GM18498 (cell line): Measurements from ENCODE around the gene SYT9.
A peak's percentile ranks its signal among the peaks of the same experiment; 100 is the strongest.

ENCODE experiments used
- ATAC-seq: cut with Tn5 transposase; IDR thresholded peaks from one replicate; pipeline ENCODE4 v1.9.1; 2021; ENCODE audit warnings: mild to moderate bottlenecking, moderate library complexity; ENCODE audit not compliant: unreplicated experiment

Gene SYT9

DNA sequence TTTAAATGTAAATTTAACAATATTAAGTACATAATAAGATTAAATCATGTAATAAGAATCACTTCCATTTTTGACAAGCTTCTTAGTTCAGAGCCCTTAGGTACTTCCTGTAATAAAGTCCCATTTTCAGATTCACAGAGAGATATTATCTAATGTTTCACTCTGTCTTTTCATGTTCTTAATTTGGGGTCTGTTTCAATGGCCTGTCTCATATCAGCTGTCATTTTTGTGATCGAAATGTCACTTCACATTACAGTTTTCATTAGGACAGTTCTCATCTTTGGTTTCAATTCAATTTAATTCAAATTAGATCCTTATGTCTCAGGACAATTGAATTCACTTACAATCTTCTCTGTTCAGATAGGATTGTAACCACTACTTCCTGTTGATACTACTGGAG is 211.0 kb downstream of the SYT9 start:
- ATAC-seq = peak; percentile 63

DNA sequence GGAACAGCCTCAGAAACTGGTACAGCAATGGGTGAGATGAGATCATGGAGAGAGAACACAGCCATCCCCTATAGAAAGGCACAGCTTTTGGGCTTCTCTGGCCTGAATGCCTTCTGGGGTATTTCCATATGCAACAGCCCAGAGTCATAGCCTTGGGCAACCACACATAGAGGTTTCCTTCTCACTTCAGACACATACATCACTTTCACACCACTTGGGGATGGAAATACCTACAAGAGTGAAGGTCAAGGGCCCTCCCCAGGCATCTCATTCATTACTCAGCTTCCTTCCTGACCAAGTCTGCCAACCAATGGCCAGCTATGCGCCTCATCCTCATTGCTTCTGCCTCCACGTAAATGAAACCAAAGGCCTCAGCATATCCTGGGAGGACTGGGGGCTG is 215.9 kb downstream of the SYT9 start:
- peak; percentile 81 for ATAC-seq

DNA sequence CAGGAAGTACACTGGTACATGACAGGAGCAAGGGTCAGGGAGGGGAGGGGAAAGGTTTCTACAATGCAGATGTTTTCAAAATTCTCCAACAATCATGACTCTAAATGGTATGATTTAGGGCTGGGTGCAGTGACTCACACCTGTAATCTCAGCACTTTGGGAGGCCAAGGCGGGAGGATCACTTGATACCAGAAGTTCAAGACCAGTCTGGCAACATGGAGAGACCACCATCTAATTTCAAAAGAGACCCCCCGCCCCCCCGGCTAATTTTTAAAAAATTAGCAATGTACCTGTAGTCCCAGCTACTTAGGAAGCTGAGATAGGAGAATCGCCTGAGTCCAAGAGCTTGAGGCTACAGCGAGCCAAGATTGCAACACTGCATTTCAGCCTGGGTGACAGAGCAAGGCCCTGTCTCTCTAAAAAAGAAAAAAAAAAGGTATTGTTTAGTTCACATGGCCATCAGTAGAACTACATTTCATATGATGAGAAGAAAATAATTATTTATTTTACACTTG is 217.7 kb downstream of the SYT9 start:
- ATAC-seq = no peak

DNA sequence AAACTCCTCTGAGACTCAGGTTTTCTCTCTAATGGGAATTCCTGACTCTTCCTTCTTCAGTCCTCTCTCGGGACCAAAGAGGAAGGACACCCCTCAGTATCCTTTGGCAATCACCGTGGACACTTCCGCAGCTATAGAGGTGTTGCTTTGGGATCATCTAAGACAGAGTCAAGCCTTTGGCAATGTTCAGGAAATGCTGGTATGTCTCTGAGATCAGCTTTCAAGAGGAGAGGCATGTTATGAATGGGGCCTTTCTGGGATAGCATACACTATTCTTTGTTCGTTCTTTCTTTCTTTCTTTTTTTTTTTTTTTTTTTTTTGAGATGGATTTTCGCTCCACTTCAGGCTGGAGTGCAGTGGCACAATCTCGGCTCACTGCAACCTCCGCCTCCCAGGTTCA is 219.4 kb downstream of the SYT9 start:
- no peak for ATAC-seq

DNA sequence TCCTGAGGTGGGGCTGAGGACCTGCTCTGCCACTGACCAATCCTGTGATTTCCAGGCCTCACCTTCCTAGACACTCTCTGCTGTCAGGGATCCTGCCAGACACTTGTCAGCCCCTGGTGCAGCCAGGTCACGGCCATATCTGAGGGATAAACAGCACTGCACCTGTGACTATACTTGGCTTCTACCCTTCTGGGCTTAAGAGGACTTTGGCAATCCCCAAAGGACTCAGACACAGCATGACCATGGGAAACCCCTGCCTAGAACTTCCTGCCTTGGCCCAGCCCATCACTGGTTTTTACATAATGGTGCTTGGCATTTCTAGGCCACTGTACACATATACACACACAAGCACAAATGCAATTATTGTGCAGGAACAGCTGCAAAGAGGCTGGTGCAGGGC is 222.0 kb downstream of the SYT9 start:
- ATAC-seq = peak; percentile 90

DNA sequence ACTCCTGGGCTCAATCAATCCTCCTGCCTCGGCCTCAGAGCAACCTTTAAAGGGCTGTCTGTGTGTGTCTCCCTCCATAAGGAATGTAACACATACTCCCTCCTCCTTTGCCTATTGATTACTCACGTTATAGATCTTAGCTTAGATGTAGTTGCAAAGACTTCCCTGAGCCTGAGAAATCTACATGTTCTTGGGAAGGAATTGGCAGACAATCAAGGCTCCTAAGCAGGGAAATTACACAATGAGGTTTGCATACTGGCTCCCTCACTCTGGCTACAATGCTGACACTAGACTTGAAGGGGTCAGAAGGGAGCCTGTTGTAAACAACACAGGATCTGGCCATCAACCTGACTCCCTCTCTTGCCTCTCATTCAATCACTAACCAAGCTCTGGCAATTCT is 228.4 kb downstream of the SYT9 start:
- ATAC-seq = no peak

DNA sequence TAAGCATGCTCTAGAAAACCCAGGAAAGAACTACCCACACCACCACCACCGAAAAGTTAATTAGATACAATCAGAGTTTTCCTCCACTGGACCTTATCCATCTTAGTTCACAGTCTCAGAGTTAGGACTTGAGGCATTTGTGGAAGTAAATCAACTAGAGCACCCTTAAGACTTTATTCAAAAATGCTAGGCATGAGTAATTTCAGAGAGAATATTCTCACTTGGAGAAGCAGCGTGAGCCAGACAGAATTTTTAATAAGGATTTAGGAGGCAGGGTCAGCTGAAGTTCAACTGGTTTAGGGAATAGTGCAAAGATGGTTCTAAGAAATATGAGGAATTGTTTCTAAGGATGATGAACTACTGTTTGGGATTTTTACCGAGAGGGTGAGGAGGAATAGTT is 232.4 kb downstream of the SYT9 start:
- no peak for ATAC-seq

DNA sequence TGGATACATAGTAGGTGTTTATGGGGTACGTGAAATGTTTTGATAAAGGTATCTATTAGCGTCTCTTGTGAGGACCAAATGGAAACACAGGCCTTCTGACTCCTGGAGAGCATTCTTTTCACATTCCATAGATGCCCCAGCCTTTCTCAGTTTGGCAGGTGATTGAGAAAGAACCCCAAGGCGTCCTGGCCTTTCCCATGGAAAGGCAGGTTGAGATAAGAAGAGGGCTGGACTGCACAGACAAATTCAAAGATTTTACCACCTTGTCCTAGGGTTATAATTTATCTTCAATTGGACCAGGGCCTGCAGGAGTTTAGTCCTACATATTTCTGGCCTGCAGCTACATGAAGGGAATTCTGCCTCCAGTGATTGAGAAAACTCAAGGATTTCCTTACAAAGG is 232.9 kb downstream of the SYT9 start:
- no peak for ATAC-seq

DNA sequence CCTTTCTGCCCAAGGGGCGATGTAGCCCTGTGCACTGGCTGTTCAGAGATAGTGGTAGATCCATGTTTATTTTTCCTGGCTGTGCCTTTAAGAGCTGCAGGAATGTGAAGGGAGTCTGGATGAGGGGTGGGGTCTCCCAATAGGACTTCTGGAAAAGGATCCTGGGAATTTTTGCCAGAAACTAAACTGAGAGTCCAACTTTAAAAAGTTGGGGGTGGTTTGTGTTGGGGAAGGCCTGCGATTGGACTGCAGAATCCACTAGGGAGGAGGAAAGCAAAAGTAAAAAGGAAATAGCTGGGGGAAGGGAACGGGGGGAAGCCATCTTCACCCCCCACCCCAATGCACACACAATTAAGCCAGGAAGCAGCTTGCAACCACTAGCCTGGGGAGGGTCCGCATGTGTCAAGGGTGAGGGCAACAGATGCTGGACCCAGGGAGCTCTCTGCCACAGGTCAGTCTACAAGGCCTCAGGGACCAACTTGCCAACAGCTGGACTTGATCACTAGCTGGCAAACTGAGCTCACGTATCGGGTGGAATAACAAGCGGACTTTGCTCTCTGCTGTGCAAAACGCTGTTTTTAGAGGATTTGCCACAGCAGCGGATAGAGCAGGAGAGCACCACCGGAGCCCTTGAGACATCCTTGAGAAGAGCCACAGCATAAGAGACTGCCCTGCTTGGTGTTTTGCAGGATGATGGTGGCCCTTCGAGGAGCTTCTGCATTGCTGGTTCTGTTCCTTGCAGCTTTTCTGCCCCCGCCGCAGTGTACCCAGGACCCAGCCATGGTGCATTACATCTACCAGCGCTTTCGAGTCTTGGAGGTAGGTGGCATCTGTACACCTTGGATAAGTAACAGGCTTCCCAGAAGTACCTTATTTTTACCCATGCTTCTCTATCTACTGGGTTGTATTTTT is 233.7 kb downstream of the SYT9 start, which contains the start of gene OLFML1:
Gene OLFML1 (plus strand): TSS at position 321 of the 912 bp plus-strand sequence. CDS start 370 bp downstream, at position 691.
- ATAC-seq = no peak

DNA sequence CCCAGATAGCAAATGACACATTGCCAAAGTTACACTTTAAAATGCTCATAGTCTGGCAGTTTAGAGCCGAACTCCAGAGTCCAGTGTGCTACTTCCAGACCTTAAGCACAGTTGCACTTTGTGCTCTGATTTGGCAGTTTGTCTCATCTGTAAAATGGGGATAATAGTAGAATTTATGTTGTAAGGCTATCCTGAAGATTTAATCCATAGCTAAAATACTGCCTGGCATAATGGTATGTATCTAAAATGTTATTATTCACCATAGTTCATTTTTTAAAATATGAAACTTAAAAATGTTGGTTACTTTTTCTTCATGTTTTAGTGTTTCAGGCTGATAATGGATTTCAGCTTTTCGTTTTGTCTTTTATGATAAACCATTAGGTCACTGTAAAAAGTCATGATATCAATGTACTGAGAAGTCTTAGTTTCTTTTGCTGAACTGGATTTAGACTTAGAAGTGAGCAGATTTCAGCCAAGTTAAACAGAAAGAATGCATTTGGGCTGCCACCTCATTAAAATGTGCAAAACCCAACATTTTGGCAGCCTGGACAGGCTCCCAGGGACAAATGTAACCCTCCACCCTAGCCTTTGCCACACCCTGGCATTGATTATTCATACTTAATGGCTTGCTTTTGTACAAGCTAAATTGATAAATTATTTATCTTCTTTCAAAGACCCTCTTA is 234.5 kb downstream of the SYT9 start:
- no peak for ATAC-seq

DNA sequence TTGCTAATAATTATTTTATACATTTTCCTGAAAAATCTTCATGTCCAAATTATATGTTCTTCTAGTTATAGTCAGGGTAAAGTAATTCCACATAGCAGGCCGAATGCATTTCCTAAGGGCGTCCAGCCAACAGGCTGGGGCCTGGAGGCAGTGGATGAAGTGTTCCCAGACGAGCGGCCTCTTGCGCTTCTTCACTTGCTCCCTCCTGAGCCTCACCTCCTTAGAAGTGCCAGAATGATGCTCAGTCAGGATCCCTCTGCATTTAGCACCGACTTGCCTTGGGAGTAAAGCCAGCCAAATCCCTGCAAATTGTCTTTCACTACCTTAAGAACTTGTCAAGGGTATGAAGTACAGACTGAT is 235.1 kb downstream of the SYT9 start:
- no peak for ATAC-seq

DNA sequence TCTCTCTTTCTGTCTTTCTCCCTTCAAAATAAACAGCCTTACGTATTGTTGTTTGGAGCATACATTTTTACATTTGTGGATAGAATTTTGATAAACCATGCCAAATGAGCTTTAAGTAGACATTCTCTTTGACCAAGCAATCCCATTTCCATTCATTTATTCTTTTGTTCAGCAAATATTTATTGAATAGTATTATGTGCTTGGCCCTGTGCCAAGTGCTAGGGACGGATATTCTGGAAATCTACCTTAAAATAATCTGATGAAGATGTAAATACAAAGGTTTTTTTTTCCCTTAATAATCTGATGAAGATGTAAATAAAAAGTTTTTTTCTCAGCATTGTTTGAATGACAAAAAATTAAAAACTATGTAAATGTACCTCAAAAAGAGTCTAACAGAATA is 235.7 kb downstream of the SYT9 start:
- no peak for ATAC-seq

DNA sequence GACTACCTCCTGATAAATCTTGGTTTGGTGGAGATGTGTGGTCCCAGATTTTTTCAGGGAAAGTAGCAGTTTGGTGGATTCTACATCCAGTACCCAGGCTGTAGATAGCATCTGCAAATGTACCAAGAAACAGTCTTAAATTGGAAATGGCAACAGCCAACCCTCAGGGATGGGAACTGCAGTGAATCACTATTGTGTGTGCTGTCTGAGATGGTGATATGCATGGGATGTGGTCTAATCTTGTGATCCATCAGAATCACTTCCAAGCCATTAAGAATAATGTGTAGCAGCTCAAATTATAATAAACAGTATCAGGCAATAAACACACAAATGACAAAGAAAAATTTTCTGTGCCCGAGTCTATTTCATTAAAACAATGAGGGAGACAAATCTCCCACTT is 237.0 kb downstream of the SYT9 start:
- no peak for ATAC-seq

DNA sequence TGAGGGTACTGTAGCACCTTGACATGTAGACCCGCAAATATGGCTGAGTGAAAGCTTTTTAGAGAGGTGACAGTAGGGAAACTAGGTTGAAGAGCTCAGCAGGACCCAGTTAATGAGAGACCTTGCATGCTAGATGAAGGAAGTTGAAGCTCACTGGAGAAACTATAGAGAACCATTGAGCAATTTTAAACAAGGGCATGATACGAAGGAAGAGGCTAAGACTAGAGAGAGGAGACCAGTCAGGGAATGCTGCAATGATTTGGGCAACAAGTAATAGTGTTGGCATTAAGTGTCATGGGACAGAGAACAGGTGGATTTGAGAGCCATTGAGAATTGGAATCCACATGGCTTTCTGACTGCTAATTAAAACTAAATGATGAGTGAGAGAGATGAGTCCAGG is 237.7 kb downstream of the SYT9 start:
- ATAC-seq = no peak

DNA sequence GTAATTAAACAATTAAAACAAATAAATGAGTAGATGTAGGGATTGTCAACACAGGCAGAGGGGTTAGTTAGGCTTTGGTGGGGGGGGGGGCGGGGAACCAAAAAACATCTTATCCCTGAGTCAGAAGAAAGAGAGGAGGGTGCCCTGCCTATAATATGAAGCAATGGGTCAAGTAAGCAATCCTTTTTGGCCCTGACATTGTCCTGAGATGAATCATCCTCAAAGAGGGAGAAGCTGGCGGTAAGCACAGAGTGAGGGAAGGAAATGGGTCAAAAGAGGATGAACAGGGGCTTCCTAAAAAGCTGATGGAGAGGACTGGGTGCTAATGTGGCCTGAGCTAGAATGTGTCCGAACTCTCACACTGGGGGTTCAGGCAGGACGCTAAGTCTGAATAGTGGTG is 238.3 kb downstream of the SYT9 start:
- ATAC-seq = no peak

DNA sequence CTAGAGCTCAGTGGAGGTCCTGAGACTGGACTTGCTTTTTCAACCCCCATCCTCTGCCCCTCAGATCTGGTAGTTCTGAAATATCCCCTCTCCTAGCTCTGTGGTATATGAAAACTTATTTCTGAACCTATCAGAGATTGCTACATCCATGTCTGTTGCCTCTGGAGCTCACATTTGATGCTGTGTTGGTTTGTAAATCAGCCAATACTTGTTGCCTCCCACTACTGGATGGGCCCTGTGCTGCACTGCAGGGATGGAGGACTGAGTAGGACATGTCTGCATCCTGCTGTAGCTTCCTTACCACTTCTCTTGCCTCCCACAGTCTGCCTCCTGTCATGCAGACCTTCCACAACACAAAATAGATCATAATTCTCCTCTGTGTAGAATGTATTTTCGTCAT is 238.8 kb downstream of the SYT9 start:
- no peak for ATAC-seq

DNA sequence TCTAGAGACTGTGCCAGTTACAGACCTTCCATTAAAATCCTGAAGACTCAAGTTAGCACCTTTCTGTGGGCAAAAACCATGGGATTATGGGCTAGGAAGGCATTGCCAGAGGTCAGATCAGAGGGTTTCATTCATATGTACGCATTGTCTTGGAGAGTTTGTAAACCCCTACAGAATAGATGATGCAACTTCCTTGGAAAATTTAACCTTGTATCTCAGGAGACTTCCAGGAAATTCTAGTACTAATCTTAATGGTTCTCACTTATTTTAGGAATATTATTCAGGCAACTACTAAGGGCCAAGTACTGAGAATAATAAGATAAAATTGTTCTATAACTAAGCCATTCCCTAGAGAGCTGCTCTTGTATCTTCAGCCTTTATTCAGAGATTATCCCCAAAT is 240.5 kb downstream of the SYT9 start:
- ATAC-seq = no peak

DNA sequence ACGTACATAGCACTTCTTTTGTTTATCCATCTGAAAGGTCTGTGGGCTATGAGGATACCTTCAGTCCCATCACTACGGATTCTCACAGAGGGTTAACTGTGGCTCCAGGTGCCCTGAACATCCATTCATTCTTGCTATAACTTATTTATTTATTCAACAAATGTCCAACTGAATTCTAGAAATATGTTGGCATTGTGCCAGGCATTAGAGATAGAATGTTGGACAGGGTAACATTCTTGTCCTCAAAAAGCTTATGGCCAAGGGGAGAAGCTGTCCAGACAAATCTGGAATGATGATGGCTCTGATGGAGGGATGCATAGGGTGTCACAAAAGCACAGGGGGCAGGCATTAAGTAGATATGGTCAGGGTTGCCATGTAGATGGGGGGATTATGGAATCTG is 242.0 kb downstream of the SYT9 start:
- ATAC-seq = no peak

DNA sequence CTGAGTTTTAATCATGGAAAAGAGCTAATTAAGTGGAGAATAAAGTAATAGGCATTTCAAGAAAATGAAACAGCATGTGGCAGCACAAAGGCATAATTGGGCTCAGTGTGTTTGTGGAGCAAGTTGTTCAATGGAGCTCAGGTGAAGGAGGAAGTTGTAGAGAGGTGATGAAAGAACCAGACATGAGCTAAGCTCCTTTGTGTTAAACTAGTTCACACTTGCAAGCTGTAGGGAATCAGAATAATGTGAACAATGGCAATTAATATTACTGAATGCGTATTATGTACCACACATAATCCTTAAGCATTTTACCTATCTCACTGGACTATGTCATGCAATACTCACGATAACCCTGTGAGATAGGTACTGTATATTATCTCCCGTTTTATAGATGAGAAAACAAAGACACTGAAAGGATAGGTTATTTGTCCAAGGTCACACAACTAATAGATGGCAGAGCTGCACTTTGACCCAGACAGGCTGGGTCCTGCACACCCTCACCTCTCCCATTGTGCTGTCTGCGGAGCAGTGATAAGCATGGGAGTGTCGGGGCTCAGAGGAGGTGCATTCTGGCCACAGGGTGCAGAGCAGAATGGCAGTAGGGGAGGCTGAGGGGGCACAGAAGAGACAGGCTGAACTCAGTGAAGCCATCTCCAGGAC is 242.5 kb downstream of the SYT9 start:
- ATAC-seq = no peak

DNA sequence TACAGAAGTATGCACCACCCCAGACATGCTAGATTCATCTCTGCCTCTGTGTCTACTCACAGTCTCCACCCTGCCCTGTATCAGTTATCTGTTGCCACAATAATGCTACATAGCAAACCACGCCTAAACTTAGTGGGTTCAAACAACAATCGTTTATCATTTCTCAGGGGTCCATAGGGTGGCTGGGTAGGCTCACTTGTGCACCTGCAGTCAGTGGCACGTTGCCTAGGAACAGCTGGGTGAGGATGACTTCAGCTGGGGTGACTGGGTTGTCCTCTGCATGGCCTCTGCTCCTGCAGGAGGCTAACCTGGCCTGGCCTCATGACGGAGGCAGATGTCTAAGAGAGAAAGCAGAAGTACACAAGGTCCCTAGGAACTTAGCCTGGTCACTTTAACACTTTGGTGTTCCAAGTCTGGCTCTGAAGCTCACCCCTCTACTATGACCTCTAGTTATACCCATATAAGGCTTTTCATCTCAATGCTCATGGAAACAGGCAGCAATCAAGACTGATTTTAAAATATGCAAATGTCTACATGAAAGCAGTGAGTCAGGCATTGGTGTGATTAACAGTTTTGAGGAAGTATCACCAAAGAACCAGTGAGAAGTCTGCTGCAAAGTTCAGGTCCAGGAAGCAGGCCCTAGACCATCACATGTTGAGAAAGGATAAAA is 244.3 kb downstream of the SYT9 start:
- ATAC-seq = peak; percentile 90

DNA sequence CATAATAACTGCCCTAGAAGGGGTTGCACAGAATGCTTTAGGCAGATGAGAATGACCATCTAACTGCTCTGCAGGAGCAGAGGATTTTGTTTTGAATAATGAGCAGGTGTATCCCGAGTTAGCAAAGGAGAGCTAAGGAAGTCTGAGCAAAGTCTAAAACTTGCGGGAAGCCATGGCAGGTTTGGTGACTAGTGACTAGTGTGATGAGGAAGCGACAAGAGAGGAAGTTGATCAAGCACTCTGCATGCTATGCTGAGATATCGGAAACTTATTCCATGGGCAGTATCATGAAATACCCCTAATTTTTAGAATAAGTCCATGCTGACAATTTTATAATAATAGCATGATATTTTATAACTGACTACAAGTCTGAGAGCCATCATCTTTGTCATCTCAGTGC is 246.5 kb downstream of the SYT9 start:
- no peak for ATAC-seq
